ENCODE data around the gene ABCD4.

ABCD4 gene

DNA sequence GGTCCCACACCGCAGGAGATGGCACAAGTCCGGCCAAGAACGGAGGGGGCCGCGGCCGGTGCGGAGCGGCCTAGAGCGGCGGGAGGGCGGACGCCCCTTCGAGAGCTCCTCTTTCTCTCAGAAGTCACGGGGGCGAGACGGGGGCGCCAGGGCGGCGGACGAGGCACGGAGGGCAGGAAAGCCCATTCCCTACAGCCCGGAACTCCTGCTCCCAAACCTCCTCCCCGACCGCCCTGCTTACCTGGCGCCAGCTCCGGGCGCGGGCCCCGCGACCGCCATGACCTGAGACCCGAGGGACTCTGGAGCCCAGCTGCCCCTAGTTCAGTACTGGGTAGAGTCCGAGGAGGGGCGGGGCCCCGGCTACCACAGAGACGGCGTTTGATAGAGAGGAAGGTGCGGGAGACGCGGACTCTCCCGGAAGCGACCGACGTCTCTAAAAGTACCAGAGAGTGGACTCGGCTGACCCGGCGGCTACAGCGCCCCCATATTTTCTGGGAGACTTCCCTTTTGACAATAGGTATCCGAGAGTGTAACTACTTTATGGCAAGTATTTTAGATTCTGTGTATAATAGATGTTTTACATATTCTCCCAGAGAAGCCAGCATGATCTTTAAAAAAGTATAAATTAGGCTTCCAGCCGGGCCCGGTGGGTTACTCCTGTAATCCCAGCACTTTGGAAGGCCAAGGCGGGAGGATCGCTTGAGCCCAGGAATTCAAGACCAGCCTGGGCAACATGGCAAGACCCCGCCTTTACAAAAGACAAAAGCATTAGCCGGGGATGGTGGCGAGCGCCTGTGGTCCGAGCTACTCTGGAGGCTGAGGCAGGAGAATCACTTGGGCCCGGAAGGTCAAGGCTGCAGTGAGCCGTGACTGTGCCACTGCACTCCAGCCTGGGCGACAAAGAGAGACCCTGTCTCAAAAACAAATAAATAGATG lies at the start of gene ABCD4:
TSS of gene ABCD4 (minus strand) at position 301 of the 936 bp plus-strand sequence. CDS start at position 279, 22 bp downstream.
- peak within 1 kb of the TSS; percentile 79 for H3K27ac ChIP-seq
- peak; percentile 77 for TF ChIP-seq CTCF (conservative IDR thresholded peaks at IDR 0.05)

DNA sequence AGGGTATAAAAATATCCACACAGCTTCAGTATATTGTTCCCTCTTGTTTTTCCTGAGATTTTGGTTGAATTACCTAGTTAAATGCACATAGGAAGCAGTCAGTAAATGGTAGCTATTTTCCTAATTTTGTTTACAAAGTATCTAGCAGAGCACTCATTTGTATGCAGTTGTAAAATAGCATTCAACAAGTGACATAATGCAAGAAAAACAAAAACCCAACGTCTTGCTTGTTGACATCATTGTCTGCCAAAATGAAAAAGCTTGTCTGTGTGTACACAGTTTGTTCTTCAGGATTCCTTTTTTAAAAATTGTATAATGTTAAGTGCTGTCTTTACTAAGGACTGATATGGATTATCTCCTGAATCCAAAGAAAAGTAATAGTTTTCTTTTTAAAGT lies 48.2 kb upstream of the ABCD4 start:
- no peak overlapping the region for H3K27ac ChIP-seq
- TF ChIP-seq CTCF (conservative IDR thresholded peaks at IDR 0.05), result no peak

DNA sequence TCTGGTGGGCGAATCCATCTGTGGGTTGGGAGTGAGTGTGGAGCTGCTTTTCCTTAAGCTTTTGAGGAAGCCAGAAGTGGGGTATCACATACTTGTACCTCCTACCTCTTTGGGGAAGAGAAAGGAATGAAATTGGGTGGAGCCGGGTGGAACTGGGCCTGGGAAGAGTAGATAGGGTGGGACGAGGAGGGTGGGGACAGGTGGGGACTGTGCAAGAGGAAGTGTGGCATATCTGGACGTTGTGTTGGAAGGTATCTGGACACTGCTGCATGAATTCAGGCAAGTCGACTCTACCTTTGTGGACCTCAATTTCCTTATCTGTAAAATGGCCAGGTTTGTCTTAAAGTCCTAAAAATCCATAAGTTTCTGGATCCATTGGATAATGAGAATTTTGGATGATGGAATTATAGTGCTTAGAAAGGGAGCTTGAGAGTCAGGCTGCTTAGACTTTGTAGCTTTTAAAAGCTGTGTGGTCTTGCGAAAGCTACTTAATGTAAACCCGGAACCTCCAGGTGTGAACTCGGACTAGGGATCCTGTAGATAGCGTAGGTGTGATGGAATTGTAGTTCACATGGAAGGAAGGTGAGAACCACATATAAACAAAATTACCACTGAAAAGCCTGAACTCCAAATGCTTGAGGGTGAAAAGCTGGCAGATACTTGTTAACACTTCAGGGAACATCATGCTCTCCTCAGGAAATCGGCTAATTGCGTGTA lies 47.6 kb upstream of the ABCD4 start:
- no peak overlapping the region for H3K27ac ChIP-seq
- no peak for TF ChIP-seq CTCF (conservative IDR thresholded peaks at IDR 0.05)

DNA sequence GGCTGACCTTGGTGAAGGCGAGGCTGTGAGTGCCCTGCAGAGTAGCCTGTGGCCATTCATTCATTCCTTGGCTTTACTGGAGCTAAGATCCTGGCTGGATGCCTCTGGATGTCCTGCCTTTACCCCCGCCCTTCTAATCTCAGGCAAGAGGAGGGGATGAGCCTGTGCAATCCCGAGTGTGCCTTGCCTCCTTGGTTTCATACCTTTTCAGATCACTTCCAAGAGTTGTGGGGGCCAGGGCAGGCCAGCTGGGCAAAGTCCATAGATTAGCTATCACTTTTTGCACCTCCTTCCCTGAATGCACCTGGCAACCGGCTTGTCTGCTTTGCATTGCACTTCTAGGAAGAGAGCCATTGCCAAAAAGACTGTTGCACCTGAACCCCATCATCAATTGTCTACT lies 47.0 kb upstream of the ABCD4 start:
- H3K27ac ChIP-seq, result no peak overlapping the region

GRCh38 chr14:74348735-74349463 lies 46.2 kb upstream of the ABCD4 start:
- no peak overlapping the region for H3K27ac ChIP-seq
- no peak for TF ChIP-seq CTCF (conservative IDR thresholded peaks at IDR 0.05)

More for the DNA sequence above, 47.0 kb upstream of the ABCD4 start:
- no peak for TF ChIP-seq CTCF (conservative IDR thresholded peaks at IDR 0.05)

DNA sequence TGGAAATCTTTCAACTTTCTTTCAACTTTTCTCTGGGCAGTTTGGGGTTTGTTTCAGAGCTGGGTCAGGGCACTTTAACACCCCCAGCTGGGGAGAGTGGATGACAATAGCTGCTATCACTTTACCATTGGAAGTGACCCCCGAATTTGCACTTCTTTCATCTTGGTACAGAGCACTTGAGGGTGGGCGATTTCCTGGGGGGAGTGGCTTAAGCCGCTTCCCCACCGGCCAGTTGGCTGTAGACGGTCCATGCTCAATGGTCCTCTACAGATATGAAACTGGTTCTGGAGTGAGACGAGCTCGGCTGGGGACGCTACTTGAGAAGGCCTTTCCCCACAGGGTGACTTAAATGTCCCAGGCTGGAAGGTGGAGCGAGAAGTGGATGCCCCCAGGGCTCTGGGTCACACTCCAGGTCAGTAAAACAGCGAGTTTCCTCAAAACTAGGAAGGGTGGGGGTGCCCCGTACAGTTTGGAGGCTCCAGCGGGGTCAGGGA lies 45.6 kb upstream of the ABCD4 start, which contains the start of gene VRTN:
TSS of gene VRTN (plus strand) at position 231 of the 494 bp plus-strand sequence. CDS start 8,313 bp downstream, outside the sequence.
- H3K27ac ChIP-seq, result no peak within 1 kb of the TSS
- no peak for TF ChIP-seq CTCF (conservative IDR thresholded peaks at IDR 0.05)

GRCh38 chr14:74347795-74348100 lies 45.0 kb upstream of the ABCD4 start:
- no peak overlapping the region for H3K27ac ChIP-seq
- no peak for TF ChIP-seq CTCF (conservative IDR thresholded peaks at IDR 0.05)
